DMS53 treated with DMSO at 0.1 percent for 48 hours (cell line): Measurements from ENCODE around the gene TNK2.

Experiments used
- DNase-seq: peaks from one replicate; lab custom pipeline; 2025; ENCODE audit not compliant: unreplicated experiment; lab: John Stamatoyannopoulos, UW

Gene TNK2

DNA sequence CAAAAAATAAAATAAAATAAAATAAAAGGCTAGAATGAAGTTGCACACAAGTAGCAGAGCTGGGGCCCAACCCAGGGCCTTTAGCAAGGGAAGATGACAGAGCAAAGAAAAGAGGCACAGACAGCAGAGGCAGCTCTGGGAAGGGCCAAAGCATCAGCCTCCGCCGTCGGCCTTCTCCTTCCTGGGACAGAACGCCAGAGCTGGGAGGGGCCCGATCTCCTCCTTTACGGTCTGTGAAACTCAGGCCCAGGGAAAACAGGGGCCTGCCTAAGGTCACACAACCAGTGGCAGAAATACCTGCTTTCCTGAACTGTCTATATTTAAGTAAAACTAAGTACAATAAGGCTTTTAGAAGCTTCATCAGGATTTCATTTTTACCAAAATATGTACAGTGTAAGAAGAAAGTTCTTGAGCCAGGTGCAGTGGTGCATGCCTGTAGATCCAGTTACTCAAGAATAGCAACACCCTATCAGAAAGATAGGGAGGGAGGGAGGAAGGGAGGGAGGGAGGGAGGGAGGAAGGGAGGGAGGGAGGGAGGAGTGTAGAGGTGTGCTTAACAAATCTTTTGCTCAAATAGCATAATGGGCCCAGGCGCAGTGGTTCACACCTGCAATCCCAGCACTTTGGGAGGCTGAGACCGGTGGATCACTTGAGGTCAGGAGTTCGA lies 53.6 kb downstream of the TNK2 start:
- DNase-seq = no peak

DNA sequence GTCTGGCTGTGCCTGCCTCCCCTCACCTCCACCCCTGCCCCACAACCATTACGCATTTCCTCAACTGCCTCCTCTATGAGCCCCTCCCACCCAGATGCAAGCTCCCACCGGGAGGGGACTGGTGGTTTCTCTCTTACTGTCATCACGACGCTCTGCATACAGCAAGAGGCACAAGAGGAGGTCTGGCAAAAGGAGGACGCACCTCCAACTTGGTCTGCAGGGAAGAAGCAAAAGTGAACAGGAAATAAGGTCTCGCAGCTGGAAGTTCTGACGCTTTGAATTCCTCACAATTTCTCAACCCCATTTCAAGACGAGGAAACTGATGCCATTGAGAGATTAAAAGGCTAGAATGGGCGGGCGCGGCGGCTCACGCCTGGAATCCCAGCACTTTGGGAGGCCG lies 54.4 kb downstream of the TNK2 start:
- DNase-seq = no peak

DNA sequence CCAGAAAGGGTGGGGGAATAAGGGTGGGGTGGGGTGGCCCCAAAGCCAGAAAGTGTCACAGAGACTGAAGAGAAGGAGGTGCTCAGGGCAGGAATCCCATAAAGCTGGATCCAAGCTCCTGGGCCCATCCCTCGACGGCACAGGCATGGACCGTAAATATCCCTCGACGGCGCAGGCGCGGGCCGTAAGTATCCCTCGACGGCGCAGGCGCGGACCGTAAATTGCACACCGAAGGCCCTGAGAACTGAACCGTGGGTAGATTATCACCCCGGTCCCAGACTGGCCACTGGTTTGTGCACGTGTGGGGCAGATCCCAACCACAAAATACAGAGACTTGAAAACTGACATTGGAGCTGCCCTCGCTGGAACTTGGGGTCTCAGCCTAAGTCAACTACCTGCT lies 55.3 kb downstream of the TNK2 start:
- DNase-seq = no peak

GRCh38 chr3:195850857-195851543 lies 57.4 kb downstream of the TNK2 start:
- peak; percentile 73 for DNase-seq

DNA sequence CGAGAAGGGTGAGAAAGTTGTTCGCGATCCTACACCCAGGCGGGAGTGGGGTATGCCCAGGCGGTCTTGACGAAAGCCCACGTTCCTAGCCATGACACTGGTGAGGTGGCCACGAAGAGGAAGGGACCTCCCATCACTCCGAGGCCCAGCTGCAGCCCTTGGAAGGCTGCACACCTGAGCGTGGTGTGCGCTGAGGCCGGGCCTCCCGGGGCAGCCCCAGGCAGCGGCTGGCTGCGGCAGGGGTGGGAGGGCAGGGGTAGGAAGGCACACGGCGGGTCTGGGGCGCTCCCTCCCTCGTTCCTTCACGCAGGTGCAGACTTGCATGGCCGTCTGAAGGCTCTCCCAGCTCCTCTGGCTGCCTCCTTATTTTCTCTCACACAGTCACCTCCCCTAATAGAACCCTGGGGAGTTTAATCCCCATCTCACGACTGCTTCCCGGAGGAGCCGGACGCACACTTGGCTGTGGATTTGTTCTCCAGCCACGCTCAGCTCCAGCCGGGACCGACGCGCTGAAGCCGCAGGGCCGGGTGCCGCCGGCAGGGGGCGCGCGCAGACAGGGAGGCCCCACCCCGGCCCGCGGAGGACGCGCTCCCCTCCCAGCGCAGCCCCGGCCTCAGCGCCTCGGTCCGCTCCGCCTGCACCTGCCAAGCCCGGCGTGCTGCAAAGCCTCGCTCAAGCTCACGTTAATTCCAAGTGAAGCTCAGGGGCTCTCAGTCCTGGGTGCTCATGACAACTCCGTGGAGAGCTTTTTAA lies 58.9 kb downstream of the TNK2 start:
- no peak for DNase-seq

GRCh38 chr3:195847055-195847950 lies 61.0 kb downstream of the TNK2 start:
- no peak for DNase-seq

- no peak for DNase-seq
Measured at GRCh38 chr3:195845483-195845882, 62.9 kb downstream of the TNK2 start.

GRCh38 chr3:195844671-195845218 lies 63.6 kb downstream of the TNK2 start:
- DNase-seq = no peak

GRCh38 chr3:195839260-195840010 lies 68.9 kb downstream of the TNK2 start:
- no peak for DNase-seq

DNA sequence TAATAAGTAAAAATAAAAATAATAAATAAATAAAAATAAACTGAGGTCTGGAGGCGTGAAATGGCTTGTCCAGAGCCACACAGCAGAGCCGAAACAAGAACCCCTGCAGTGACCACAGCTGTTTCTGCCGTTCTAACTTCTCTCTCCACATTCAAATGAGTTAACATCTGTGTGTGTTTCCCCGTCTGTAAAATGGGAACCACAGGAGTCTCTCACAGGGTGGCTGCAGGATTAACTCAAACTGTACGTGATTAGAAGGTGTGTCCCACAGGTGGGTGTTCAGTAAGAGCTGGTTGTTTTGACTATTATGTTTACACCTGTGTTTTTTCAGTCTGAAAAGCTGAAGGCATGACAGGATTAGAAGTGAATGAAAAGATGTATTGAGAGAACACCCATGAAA lies 69.6 kb downstream of the TNK2 start:
- DNase-seq = no peak

- DNase-seq = no peak
Measured at GRCh38 chr3:195836476-195837135, 71.7 kb downstream of the TNK2 start.

DNA sequence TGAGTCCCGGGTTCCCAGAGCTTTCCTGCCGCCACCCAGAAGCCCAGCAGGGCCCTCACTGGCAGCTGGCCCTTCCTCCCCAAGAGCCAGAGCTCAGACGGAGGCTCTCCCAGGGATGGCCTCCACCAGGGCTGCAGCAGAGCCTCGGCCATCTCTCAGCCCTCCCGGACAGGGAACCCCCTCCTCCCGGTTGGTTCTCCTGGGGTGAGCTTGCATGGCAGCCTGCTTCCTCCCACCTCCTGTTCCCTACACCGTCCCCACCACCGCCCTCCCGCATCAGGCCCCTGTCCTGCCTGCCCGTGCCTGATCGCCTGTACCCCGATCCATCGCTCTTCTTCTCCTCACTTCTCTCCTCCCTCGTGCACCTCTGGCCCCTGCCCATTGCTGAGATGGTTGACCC lies 72.6 kb downstream of the TNK2 start:
- DNase-seq = no peak

- no peak for DNase-seq
Measured at GRCh38 chr3:195834675-195835583, 73.4 kb downstream of the TNK2 start.

DNA sequence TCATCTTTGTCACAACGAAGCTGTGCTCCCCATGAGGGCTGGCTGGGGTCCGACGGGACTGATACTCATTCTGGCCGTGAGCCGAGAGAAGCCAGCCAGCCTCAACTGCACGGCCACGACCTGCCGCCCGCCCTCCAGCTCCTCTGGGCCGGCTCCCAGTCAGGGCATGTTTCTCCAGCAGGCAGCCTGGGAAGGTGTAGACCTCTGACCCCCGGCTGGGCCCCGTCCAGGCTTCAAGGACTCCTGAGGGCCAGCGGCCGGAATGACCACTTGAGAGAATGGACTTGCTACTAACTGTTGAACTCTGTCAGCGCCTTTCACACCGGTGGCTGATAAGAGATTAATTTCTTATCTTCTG lies 78.5 kb downstream of the TNK2 start:
- DNase-seq = no peak

- no peak for DNase-seq
Measured at GRCh38 chr3:195828762-195829161, 79.6 kb downstream of the TNK2 start.

GRCh38 chr3:195825857-195826804 lies 82.2 kb downstream of the TNK2 start:
- DNase-seq = no peak

DNA sequence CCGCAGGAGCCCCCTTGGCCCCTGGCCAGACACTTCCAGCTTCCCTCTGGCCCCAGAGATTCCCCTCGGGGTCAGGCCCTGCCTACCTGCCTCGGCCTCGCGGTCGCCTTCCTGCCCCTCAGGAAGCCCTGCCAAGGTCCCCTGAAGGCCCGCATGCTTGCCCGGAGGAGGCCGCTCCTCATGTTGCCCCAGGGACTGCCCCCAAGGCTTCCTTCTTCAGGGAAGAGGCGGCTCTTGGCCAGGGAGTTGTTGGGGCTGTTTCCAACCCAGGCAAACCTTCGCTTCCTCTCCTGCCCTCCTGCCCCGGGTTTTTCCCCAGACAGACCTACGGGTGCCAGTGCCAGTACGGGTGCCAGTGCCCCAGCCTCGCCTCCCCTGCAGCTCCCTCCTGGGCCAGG lies 83.2 kb downstream of the TNK2 start:
- DNase-seq = no peak
